Neutrophil (primary cell): ENCODE results near the gene OBSCN.

Experiments used
- H3K27ac ChIP-seq: fragments of 200-600 bp; sonication (generic); 2 replicates; pipeline ENCODE4 v1.5.1; 2016; ENCODE audit warnings: mild to moderate bottlenecking, moderate library complexity
- H3K27me3 ChIP-seq: fragments of 200-600 bp; sonication (generic); 2 replicates; pipeline ENCODE4 v1.6.0; 2016; ENCODE audit warnings: mild to moderate bottlenecking
- H3K36me3 ChIP-seq: fragments of 200-600 bp; sonication (generic); 2 replicates; pipeline ENCODE4 v1.5.1; 2017
- H3K4me1 ChIP-seq, 2 experiments: fragments of 200-600 bp in 1 of 2; sonication (generic) in 1 of 2; 1 replicate in 1 of 2; 2 replicates in 1 of 2; pipeline versions ENCODE4 v1.5.1 to v1.6.1; 2013 to 2016; ENCODE audit warnings: low read depth in 1 of 2, low read length in 1 of 2, mild to moderate bottlenecking in 1 of 2, moderate library complexity in 1 of 2; ENCODE audit not compliant: control insufficient read depth in 1 of 2, insufficient read depth in 1 of 2
- H3K4me3 ChIP-seq, 2 experiments: fragments of 200-600 bp in 1 of 2; sonication (generic) in 1 of 2; 1 replicate in 1 of 2; 2 replicates in 1 of 2; pipeline ENCODE4 v1.5.1; 2013 to 2016; ENCODE audit warnings: low read depth in 1 of 2, low read length in 1 of 2, mild to moderate bottlenecking in 1 of 2, moderate library complexity in 1 of 2
- H3K9me3 ChIP-seq: fragments of 200-600 bp; sonication (generic); 2 replicates; pipeline ENCODE4 v1.5.1; 2016
- TF ChIP-seq, protein P1 (sequence below): fragments of 200-600 bp; sonication (generic); IDR thresholded peaks from 2 replicates; pipeline ENCODE4 v1.5.1; 2016; ENCODE audit warnings: antibody characterized with exemption

Gene OBSCN

DNA sequence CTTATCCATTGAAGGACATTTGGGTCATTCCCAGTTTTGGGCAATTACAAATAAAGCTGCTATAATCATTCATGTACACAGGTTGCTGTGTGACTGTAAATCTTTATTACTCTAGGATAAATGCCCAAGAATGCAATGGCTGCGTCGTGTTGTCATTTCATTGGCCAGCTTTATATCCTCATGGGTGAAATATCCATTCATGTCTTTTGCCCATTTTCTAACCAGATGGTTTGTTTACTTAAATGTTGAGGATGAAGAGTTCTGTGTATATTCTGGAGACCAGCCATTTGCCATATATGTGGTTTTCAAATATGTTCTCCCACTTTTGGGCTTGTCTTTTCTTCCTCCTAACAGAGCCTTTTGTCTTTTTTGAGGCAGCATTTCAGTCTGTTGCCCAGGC is 173.5 kb downstream of the OBSCN start:
- H3K36me3 ChIP-seq: no peaks in the 10 kb centered on the region
- peaks cover 53% of the 10 kb centered on the region for H3K27me3 ChIP-seq
- H3K27ac ChIP-seq: no peak overlapping the region
- TF ChIP-seq, protein P1, sequence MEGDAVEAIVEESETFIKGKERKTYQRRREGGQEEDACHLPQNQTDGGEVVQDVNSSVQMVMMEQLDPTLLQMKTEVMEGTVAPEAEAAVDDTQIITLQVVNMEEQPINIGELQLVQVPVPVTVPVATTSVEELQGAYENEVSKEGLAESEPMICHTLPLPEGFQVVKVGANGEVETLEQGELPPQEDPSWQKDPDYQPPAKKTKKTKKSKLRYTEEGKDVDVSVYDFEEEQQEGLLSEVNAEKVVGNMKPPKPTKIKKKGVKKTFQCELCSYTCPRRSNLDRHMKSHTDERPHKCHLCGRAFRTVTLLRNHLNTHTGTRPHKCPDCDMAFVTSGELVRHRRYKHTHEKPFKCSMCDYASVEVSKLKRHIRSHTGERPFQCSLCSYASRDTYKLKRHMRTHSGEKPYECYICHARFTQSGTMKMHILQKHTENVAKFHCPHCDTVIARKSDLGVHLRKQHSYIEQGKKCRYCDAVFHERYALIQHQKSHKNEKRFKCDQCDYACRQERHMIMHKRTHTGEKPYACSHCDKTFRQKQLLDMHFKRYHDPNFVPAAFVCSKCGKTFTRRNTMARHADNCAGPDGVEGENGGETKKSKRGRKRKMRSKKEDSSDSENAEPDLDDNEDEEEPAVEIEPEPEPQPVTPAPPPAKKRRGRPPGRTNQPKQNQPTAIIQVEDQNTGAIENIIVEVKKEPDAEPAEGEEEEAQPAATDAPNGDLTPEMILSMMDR: no peak
- H3K4me3 ChIP-seq: no peak overlapping the region
- peaks cover 0 to 5% of the 10 kb centered on the region in 2 experiments for H3K4me1 ChIP-seq
- no peaks in the 10 kb centered on the region for H3K9me3 ChIP-seq

DNA sequence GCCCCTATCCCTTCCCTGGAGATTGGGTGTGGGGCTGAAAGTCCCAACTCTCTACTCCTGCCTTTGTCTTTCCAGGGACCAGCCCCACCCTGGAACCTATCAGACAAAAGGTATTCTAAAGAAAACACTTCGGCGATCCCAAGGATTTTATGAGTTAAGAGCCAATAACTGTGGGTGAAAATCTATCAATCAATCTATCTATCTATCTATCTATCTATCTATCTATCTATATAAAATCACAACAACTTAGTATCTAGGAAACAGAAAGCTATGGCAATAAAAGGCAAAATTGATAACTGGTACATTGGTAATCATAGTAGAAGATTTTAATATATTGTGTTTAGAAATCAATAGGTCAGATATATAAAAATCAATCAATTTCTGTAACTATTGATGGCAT is 175.9 kb downstream of the OBSCN start:
- Histone ChIP-seq H3K36me3 (no peaks in the 10 kb centered on the region), H3K27me3 (peaks cover 32% of the 10 kb centered on the region), H3K4me3 (no peak overlapping the region), H3K9me3 (no peaks in the 10 kb centered on the region), H3K27ac (no peak overlapping the region), H3K4me1 (peaks cover 0 to 2% of the 10 kb centered on the region in 2 experiments)
- TF ChIP-seq, protein P1: no peak

DNA sequence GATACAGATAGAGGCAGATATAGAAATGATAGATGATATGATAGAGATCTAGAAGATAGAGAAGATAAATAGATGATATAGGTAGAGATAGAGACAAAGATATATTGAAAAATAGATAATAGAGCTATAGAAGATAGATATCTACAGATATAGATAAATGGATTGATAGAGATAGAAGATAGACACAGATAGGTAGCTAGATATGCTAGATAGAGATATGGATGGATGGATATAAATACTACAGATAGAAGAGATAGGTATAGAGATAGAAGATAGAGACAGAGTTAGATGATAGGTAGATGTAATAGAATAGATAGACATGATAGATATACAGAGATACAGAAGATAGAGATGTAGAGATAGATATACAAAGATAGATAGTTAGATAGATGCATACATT is 177.4 kb downstream of the OBSCN start:
- no peaks in the 10 kb centered on the region for H3K36me3 ChIP-seq
- no peaks in the 10 kb centered on the region for H3K9me3 ChIP-seq
- H3K4me1 ChIP-seq: no peaks in the 10 kb centered on the region
- H3K27ac ChIP-seq: no peak overlapping the region
- H3K27me3 ChIP-seq: peaks cover 17% of the 10 kb centered on the region
- no peak overlapping the region for H3K4me3 ChIP-seq
- TF ChIP-seq, protein P1: no peak

DNA sequence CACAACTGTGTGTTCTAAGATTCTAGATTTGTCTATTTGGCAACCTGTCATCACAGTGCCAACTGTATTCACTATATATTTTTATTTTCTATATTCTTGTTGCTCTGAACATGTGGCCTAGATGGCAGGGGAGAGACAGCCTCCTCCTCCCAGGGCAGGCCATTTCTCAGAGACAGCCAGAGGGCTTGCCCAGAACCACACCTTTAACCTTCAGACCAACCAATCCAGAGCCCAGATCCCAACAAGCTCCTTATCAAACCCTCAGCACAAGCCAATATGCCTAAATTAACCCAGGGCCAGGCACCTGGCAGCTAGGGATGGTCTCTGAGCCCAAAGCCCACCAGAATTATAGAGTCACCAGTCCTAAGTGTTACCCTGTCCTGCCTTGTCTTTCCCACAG is 179.5 kb downstream of the OBSCN start:
- no peak overlapping the region for H3K4me3 ChIP-seq
- H3K27me3 ChIP-seq: peaks cover 3% of the 10 kb centered on the region
- H3K36me3 ChIP-seq: peaks cover 12% of the 10 kb centered on the region
- H3K4me1 ChIP-seq: no peaks in the 10 kb centered on the region
- H3K9me3 ChIP-seq: no peaks in the 10 kb centered on the region
- TF ChIP-seq, protein P1: no peak
- H3K27ac ChIP-seq: no peak overlapping the region

DNA sequence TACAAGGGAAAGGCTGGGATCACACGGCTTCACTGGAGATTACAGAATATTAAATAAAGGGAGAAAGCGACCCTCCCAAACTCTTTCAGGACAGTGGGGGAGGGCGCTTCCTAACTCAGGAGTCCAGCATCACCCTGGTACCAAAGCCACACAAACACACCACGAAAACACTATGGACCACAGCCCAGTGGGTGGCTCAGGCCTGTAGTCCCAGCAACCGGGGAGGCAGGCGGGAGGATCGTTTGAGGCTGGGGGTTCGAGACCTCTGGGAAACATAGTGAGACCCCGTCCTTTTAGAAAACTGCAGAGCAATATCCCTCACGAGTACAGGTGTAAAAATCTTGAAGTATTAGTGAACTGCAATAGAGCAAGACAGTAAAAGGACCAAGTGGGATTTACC is 182.8 kb downstream of the OBSCN start:
- no peaks in the 10 kb centered on the region for H3K27me3 ChIP-seq
- H3K4me1 ChIP-seq: no peaks in the 10 kb centered on the region
- no peak overlapping the region for H3K4me3 ChIP-seq
- H3K36me3 ChIP-seq: peaks cover 44% of the 10 kb centered on the region
- no peak overlapping the region for H3K27ac ChIP-seq
- no peaks in the 10 kb centered on the region for H3K9me3 ChIP-seq
- TF ChIP-seq, protein P1: no peak
